HepG2 (cell line): ENCODE data around the gene KLF13. TPM values are rescaled to one million over a fixed set of nuclear protein-coding genes. Genes with fewer than 3 reads are reported as not detected.

Source experiments
- ATAC-seq: fragments of 200-7000 bp; cut with Tn5 transposase; 3 replicates; pipeline ENCODE4 v1.9.1; 2020; ENCODE audit warnings: mild to moderate bottlenecking, moderate library complexity
- BruUV-seq: library from RNA; stranded (reverse); fragments of 400-500 nt; replicated peaks from 2 replicates; lab custom pipeline; 2021; lab: Mats Ljungman, UMichigan
- CTCF ChIA-PET: fragments of 300-600 bp; formaldehyde crosslinking; extraction: SDS; loops from one replicate; lab custom pipeline; 2021; ENCODE audit warnings: low total read pairs, inconsistent platforms, low intra/inter-chr PET ratio; lab: Yijun Ruan, JAX
- POLR2A ChIA-PET: fragments of 350-600 bp; sonication (Branson Sonifier 250); formaldehyde crosslinking; loops from one replicate; lab custom pipeline; 2020; ENCODE audit warnings: antibody characterized with exemption, inconsistent platforms; lab: Yijun Ruan, JAX
- DNase-seq: peaks from one replicate; pipeline ENCODE4 v3.0.0-alpha.2; 2015; ENCODE audit warnings: low spot score
- FAIRE-seq: peaks from 3 replicates; lab custom pipeline; 2011; peaks lifted over from hg19 to GRCh38; lab: Jason Lieb, UNC
- H2AFZ ChIP-seq: one replicate; pipeline ENCODE4 v1.6.1; 2011; ENCODE audit warnings: low read length, inconsistent platforms
- H3K27ac ChIP-seq: fragments of 300-600 bp; 3 replicates; pipeline ENCODE4 v1.8.0; 2011; ENCODE audit warnings: mixed run types, mild to moderate bottlenecking, mixed read lengths, low read length, inconsistent platforms; ENCODE audit not compliant: insufficient read depth; ENCODE audit errors: extremely low read length
- H3K27me3 ChIP-seq, 2 experiments: fragments of 200-600 bp in 1 of 2; 2 replicates in 1 of 2; 3 replicates in 1 of 2; pipeline versions ENCODE4 v1.6.0 to v1.8.0; 2011; ENCODE audit warnings: low read length in 2 of 2, mild to moderate bottlenecking in 2 of 2, moderate library complexity in 2 of 2, inconsistent platforms in 1 of 2; ENCODE audit not compliant: insufficient read depth in 2 of 2, control insufficient read depth in 1 of 2
- H3K36me3 ChIP-seq, 2 experiments: fragments of 200-600 bp in 1 of 2; replicated peaks in 1 of 2; 2 replicates in 1 of 2; 3 replicates in 1 of 2; pipeline versions ENCODE4 v1.5.1 to v1.8.0; 2011; ENCODE audit warnings: low read length in 2 of 2, inconsistent platforms in 1 of 2; ENCODE audit not compliant: insufficient read depth in 2 of 2, control insufficient read depth in 1 of 2
- H3K4me1 ChIP-seq: 2 replicates; pipeline ENCODE4 v1.5.1; 2012; ENCODE audit warnings: low read length, inconsistent platforms; ENCODE audit not compliant: insufficient read depth
- H3K4me2 ChIP-seq: 2 replicates; pipeline ENCODE4 v1.6.0; 2011; ENCODE audit warnings: low read depth, low read length, inconsistent platforms
- H3K4me3 ChIP-seq, 3 experiments: fragments of 200-600 bp in 1 of 3; sonication (generic), shearing (Covaris generic) in 1 of 3; replicated peaks in 1 of 3; 2 replicates each; pipeline ENCODE4 v1.5.1; 2011 to 2016; ENCODE audit warnings: low read length in 3 of 3, inconsistent platforms in 2 of 3, low read depth in 2 of 3, mild to moderate bottlenecking in 2 of 3, control low read depth in 1 of 3, mixed read lengths in 1 of 3; ENCODE audit not compliant: insufficient read depth in 1 of 3
- H3K79me2 ChIP-seq: one replicate; pipeline ENCODE4 v1.6.1; 2011; ENCODE audit warnings: low read length, inconsistent platforms; ENCODE audit not compliant: insufficient read depth
- H3K9ac ChIP-seq: 2 replicates; pipeline ENCODE4 v1.6.0; 2011; ENCODE audit warnings: mild to moderate bottlenecking, low read depth, low read length, inconsistent platforms; ENCODE audit not compliant: insufficient read depth
- H3K9me3 ChIP-seq: 2 replicates; pipeline ENCODE4 v1.5.1; 2012; ENCODE audit warnings: mild to moderate bottlenecking, low read length
- H4K20me1 ChIP-seq: 2 replicates; pipeline ENCODE4 v1.6.0; 2011; ENCODE audit warnings: inconsistent platforms, mild to moderate bottlenecking, low read length, moderate library complexity; ENCODE audit not compliant: insufficient read depth
- ATRX ChIP-seq: sonication (generic); formaldehyde crosslinking; IDR thresholded peaks from 2 replicates; pipeline ENCODE4 v1.4.0; 2020; ENCODE audit warnings: missing genetic modification reagents, borderline replicate concordance
- HNF1B ChIP-seq: sonication (generic); formaldehyde crosslinking; IDR thresholded peaks from 2 replicates; pipeline ENCODE4 v1.5.1; 2020; ENCODE audit warnings: mild to moderate bottlenecking, moderate library complexity, missing genetic modification reagents
- HNRNPUL1 ChIP-seq: fragments of 200-400 bp; formaldehyde crosslinking; IDR thresholded peaks from 2 replicates; pipeline ENCODE4 v1.6.1; 2017; ENCODE audit warnings: low read depth, mild to moderate bottlenecking, low read length, moderate library complexity
- MAF1 ChIP-seq: sonication (generic); formaldehyde crosslinking; IDR thresholded peaks from 2 replicates; pipeline ENCODE4 v1.5.0; 2020; ENCODE audit warnings: missing genetic modification reagents, borderline replicate concordance
- NR3C1 ChIP-seq: sonication (generic); formaldehyde crosslinking; IDR thresholded peaks from 2 replicates; pipeline ENCODE4 v1.4.0; 2020; ENCODE audit warnings: missing genetic modification reagents
- SUZ12 ChIP-seq: fragments of 150-350 bp; IDR thresholded peaks from 2 replicates; pipeline ENCODE4 v1.6.1; 2014; ENCODE audit warnings: low read depth, low read length
- TFDP1 ChIP-seq: IDR thresholded peaks from 2 replicates; pipeline ENCODE4 v1.6.1; 2016; ENCODE audit warnings: missing compliant biosample characterization, missing genetic modification reagents, borderline replicate concordance
- TRIM24 ChIP-seq: sonication (generic); formaldehyde crosslinking; IDR thresholded peaks from 2 replicates; pipeline ENCODE4 v1.8.0; 2022; ENCODE audit warnings: mild to moderate bottlenecking, missing genetic modification reagents
- ZBTB49 ChIP-seq: sonication (generic); formaldehyde crosslinking; IDR thresholded peaks from 2 replicates; pipeline ENCODE4 v1.4.0; 2020; ENCODE audit warnings: missing genetic modification reagents, borderline replicate concordance
- ZNF567 ChIP-seq: sonication (generic); formaldehyde crosslinking; IDR thresholded peaks from 2 replicates; pipeline ENCODE4 v1.8.1; 2023; ENCODE audit warnings: mild to moderate bottlenecking, missing genetic modification reagents, borderline replicate concordance
- ZNF660 ChIP-seq: sonication (generic); formaldehyde crosslinking; IDR thresholded peaks from 2 replicates; pipeline ENCODE4 v1.5.1; 2020; ENCODE audit warnings: mild to moderate bottlenecking, low read depth, missing genetic modification reagents, borderline replicate concordance
- ZNF772 ChIP-seq: sonication (generic); formaldehyde crosslinking; IDR thresholded peaks from 2 replicates; pipeline ENCODE4 v1.5.0; 2020; ENCODE audit warnings: mild to moderate bottlenecking, missing genetic modification reagents
- WGBS: methylation state at CpG from one replicate; pipeline ENCODE4 v1.1.6; 2017; ENCODE audit warnings: low lambda C conversion rate; 5-methylcytosine and 5-hydroxymethylcytosine counted together
- in situ Hi-C: cut with HindIII; loops from 2 replicates; pipeline ENCODE4 v1.10.0; 2017; ENCODE audit warnings: low pct_unique_long_range_greater_than_20kb; ENCODE audit not compliant: extremely low pct_ligation_motif_present
- intact Hi-C: fragments of 100-400 bp; cut with micrococcal nuclease; formaldehyde crosslinking; loops from one replicate; pipeline ENCODE4 v1.10.0; 2022; ENCODE audit not compliant: unreplicated experiment
- polyA plus RNA-seq, 8 experiments: library from polyadenylated mRNA; depleted of rRNA in 3 of 8; stranded (reverse) in 7 of 8; unstranded in 1 of 8; fragments of >200 nt; fragmentation: Illumina TruSeq in 4 of 8; extraction: Trizol in 4 of 8; gene quantifications; 2 replicates each; pipeline versions ENCODE4 v1.2.1 to v1.2.3, GENCODE V29; 2011 to 2016; ENCODE audit warnings: low read depth in 4 of 8, missing spikeins in 1 of 8, mixed read lengths in 1 of 8; ENCODE audit not compliant: insufficient read depth in 1 of 8
- total RNA-seq, 5 experiments: library from RNA; depleted of rRNA; stranded (reverse); fragments of >200 nt; fragmentation: Illumina TruSeq; extraction: Trizol; gene quantifications; 2 replicates each; pipeline ENCODE4 v1.2.3, GENCODE V29; 2016; ENCODE audit warnings: low read depth in 1 of 5

KLF13 gene
- total and polyA plus RNA-seq, 2 of the 13 experiments (the other 11 are each of a cell fraction or from before 2014, with no cell fraction given): 16.8 to 25.1 TPM

GRCh38 chr15:31317421-31318327 lies 9.0 kb upstream of the KLF13 start:
- BruUV-seq: no TSS peak
- Histone ChIP-seq H3K4me3 (no peak overlapping the region), H3K27ac (no peak overlapping the region), H3K36me3 (no peaks in the 10 kb centered on the region), H3K9me3 (no peaks in the 10 kb centered on the region), H3K27me3 (peaks cover 0 to 6% of the 10 kb centered on the region in 2 experiments; a peak in 1 of 5 replicates), H2AFZ (no peak overlapping the region), H3K4me1 (peaks cover 22% of the 10 kb centered on the region), H3K9ac (no peak overlapping the region), H3K79me2 (no peaks in the 10 kb centered on the region), H4K20me1 (no peaks in the 10 kb centered on the region), H3K4me2 (no peak overlapping the region)
- ChIA-PET CTCF (no interaction called here), POLR2A (interaction anchor here (1.0 kb wide), 1 partner anchor 53 kb away, joined by 3 read pairs; no protein-coding TSS in a partner anchor)
- DNase-seq: no peak
- intact Hi-C loops (no loop called here), in situ Hi-C loops (no loop called here)
- 72% methylated on average over 20 of the region's 21 CpGs for WGBS
- FAIRE-seq: no peak
- ATAC-seq: no peak
- TF ChIP-seq ATRX (no peak), ZNF772 (no peak), ZNF660 (CRISPR knock-in tag) (no peak), MAF1 (CRISPR knock-in tag) (no peak)
- TF ChIP-seq, all 625 proteins: peak for 0

- no peaks in the 10 kb centered on the region for H3K9me3 ChIP-seq
- DNase-seq (no peak), ATAC-seq (no peak), FAIRE-seq (no peak)
- H2AFZ ChIP-seq: no peak overlapping the region
- H3K27ac ChIP-seq: no peak overlapping the region
- CTCF ChIA-PET: no interaction called here
- no peaks in the 10 kb centered on the region for H3K36me3 ChIP-seq
- H3K4me2 ChIP-seq: no peak overlapping the region
- no peak overlapping the region for H3K9ac ChIP-seq
- peaks cover 27% of the 10 kb centered on the region for H3K4me1 ChIP-seq
- no peaks in the 10 kb centered on the region for H3K79me2 ChIP-seq
- intact Hi-C loops: no loop called here
- H4K20me1 ChIP-seq: no peaks in the 10 kb centered on the region
- in situ Hi-C loops: no loop called here
- H3K27me3 ChIP-seq: peaks cover 0 to 6% of the 10 kb centered on the region in 2 experiments; a peak in 1 of 5 replicates
- no TSS peak for BruUV-seq
- no peak overlapping the region for H3K4me3 ChIP-seq
- WGBS: 70% methylated on average over 3 of the region's 4 CpGs
- POLR2A ChIA-PET: no interaction called here
- no peak for TF ChIP-seq TRIM24 (CRISPR knock-in tag)
- TF ChIP-seq ZBTB49 (CRISPR knock-in tag): no peak
- TF ChIP-seq ZNF567 (CRISPR knock-in tag): no peak
- TF ChIP-seq TFDP1 (CRISPR knock-in tag): no peak
- TF ChIP-seq SUZ12: no peak
- TF ChIP-seq HNRNPUL1: no peak
- TF ChIP-seq HNF1B (CRISPR knock-in tag): no peak
- no peak for TF ChIP-seq NR3C1 (CRISPR knock-in tag)
Measured at GRCh38 chr15:31318429-31318828, 8.2 kb upstream of the KLF13 start.
